Thyroid gland (tissue), 4 donors: Measurements from ENCODE around the gene AKAP6.

Experiments used
- POLR2A ChIP-seq, 2 donors: fragments of 450-650 bp; IDR thresholded peaks; one replicate each; pipeline ENCODE4 v1.6.1; 2017; ENCODE audit warnings: antibody characterized with exemption in 2 of 2, mild to moderate bottlenecking in 2 of 2, moderate library complexity in 1 of 2
- TF ChIP-seq, protein P1 (sequence below), 6 experiments: fragments of 200-600 bp in 3 of 6; fragments of 450-650 bp in 3 of 6; sonication (generic) in 3 of 6; IDR thresholded peaks; one replicate each; pipeline ENCODE4 v1.5.1; 2016 to 2019; ENCODE audit warnings: antibody characterized with exemption in 6 of 6, mild to moderate bottlenecking in 2 of 6, inconsistent platforms in 1 of 6, moderate library complexity in 1 of 6

DNA sequence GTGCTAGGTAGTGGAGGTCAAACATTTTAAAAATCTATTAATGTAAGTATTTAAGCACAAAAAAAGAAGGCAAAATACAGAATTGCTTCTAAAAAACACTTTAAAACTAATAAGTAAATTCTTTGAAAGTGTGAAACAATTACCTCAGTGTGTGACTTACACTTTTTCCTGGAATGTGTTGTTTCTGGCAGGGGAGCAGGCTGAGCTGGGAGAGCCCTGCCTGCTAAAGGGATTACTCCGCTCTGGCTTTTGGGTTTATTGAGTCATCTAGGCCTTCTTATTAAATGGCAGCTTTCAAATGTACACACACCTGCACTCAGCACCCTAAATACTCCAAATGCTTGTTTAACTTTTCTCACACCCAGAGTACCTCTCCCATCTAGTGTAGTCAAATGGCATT, 279.8 kb downstream of the AKAP6 start:
- TF ChIP-seq, protein P1, sequence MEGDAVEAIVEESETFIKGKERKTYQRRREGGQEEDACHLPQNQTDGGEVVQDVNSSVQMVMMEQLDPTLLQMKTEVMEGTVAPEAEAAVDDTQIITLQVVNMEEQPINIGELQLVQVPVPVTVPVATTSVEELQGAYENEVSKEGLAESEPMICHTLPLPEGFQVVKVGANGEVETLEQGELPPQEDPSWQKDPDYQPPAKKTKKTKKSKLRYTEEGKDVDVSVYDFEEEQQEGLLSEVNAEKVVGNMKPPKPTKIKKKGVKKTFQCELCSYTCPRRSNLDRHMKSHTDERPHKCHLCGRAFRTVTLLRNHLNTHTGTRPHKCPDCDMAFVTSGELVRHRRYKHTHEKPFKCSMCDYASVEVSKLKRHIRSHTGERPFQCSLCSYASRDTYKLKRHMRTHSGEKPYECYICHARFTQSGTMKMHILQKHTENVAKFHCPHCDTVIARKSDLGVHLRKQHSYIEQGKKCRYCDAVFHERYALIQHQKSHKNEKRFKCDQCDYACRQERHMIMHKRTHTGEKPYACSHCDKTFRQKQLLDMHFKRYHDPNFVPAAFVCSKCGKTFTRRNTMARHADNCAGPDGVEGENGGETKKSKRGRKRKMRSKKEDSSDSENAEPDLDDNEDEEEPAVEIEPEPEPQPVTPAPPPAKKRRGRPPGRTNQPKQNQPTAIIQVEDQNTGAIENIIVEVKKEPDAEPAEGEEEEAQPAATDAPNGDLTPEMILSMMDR (IDR thresholded peaks at IDR 0.05): no peak
- no peak for TF ChIP-seq POLR2A (IDR thresholded peaks at IDR 0.05)
